HG03521 (cell line): ENCODE results near the gene TSPY3.
"Not testable (repeated sequence)": the region's sequence is repeated elsewhere in the genome, so short reads cannot be mapped to it uniquely, and the experiment has no call there.

ENCODE experiments used
- ATAC-seq: cut with Tn5 transposase; IDR thresholded peaks from one replicate; pipeline ENCODE4 v1.9.1; 2021; ENCODE audit warnings: mild to moderate bottlenecking, moderate library complexity; ENCODE audit not compliant: unreplicated experiment

The TSPY3 gene

GRCh38 chrY:9398121-9398520 is at the start of gene TSPY3:
Gene TSPY3 (plus strand): TSS chrY:9398421. CDS start chrY:9398467, 46 bp downstream.
- not testable (repeated sequence) for ATAC-seq

- ATAC-seq = not testable (repeated sequence)
Observed at GRCh38 chrY:9357497-9357896, 40.7 kb upstream of the TSPY3 start, which contains the start of gene TSPY8. Gene TSPY8 (plus strand): TSS chrY:9357797. CDS start chrY:9357843, 46 bp downstream.

- not testable (repeated sequence) for ATAC-seq
Observed at GRCh38 chrY:9396527-9396926, 1.7 kb upstream of the TSPY3 start.
